Calu3 (cell line): ENCODE data around the gene NFKBIB. TPM values are rescaled to one million over a fixed set of nuclear protein-coding genes. Genes with fewer than 3 reads are reported as not detected.

Source experiments
- BruUV-seq: library from RNA; stranded (reverse); fragments of 400-500 nt; replicated peaks from 2 replicates; lab custom pipeline; 2021; lab: Mats Ljungman, UMichigan
- CTCF ChIA-PET: fragments of 300-600 bp; sonication (Branson Sonifier 250); formaldehyde crosslinking; loops from one replicate; lab custom pipeline; 2022; ENCODE audit warnings: antibody characterized with exemption; lab: Charles Lee
- DNase-seq: peaks from one replicate; pipeline ENCODE4 v3.0.0; 2022
- H3K27ac Mint-ChIP-seq: one replicate; pipeline ENCODE4 v1.8.0; 2022; ENCODE audit warnings: mixed read lengths; ENCODE audit not compliant: unreplicated experiment
- H3K27me3 Mint-ChIP-seq: one replicate; pipeline ENCODE4 v1.8.0; 2022; ENCODE audit warnings: mixed read lengths; ENCODE audit not compliant: unreplicated experiment
- H3K36me3 Mint-ChIP-seq: one replicate; pipeline ENCODE4 v1.8.0; 2022; ENCODE audit warnings: mild to moderate bottlenecking, moderate library complexity, mixed read lengths; ENCODE audit not compliant: insufficient read depth, unreplicated experiment
- H3K4me1 Mint-ChIP-seq: one replicate; pipeline ENCODE4 v1.8.0; 2022; ENCODE audit warnings: mild to moderate bottlenecking, low read depth, mixed read lengths; ENCODE audit not compliant: unreplicated experiment
- H3K4me3 Mint-ChIP-seq: one replicate; pipeline ENCODE4 v1.8.0; 2022; ENCODE audit warnings: mild to moderate bottlenecking, low read depth, moderate library complexity, mixed read lengths; ENCODE audit not compliant: unreplicated experiment
- H3K9me3 Mint-ChIP-seq: one replicate; pipeline ENCODE4 v1.8.0; 2022; ENCODE audit warnings: low read depth, mixed read lengths; ENCODE audit not compliant: unreplicated experiment
- CTCF ChIP-seq: fragments of 200-600 bp; IDR thresholded peaks from one replicate; pipeline ENCODE4 v1.8.0; 2022; ENCODE audit warnings: antibody characterized with exemption; ENCODE audit not compliant: unreplicated experiment
- intact Hi-C: fragments of 100-400 bp; cut with micrococcal nuclease; formaldehyde crosslinking; loops from one replicate; pipeline ENCODE4 v1.10.0; 2022; ENCODE audit not compliant: unreplicated experiment
- total RNA-seq: library from RNA; stranded (reverse); gene quantifications from 2 replicates; pipeline ENCODE4 v1.2.3, GENCODE V29; 2022

NFKBIB gene
- total RNA-seq, 1 experiment from 2014 or later: 62.6 TPM

GRCh38 chr19:38901683-38902082 lies 1.9 kb downstream of the NFKBIB start:
- no TSS peak for BruUV-seq
- TF ChIP-seq CTCF: no peak
- peaks cover 3% of the 10 kb centered on the region for H3K9me3 Mint-ChIP-seq
- H3K27ac Mint-ChIP-seq: peak overlapping the region; percentile 81
- intact Hi-C loops: no loop called here
- H3K27me3 Mint-ChIP-seq: no peaks in the 10 kb centered on the region
- H3K36me3 Mint-ChIP-seq: peaks cover 60% of the 10 kb centered on the region
- H3K4me1 Mint-ChIP-seq: peaks cover 29% of the 10 kb centered on the region
- CTCF ChIA-PET: interaction anchor here (0.5 kb wide), 1 partner anchor 962 kb away, joined by 3 read pairs; no protein-coding TSS in a partner anchor
- no peak overlapping the region for H3K4me3 Mint-ChIP-seq
- DNase-seq: no peak

GRCh38 chr19:38904581-38905539 lies 5.1 kb downstream of the NFKBIB start:
- H3K4me3 Mint-ChIP-seq: no peak overlapping the region
- DNase-seq: no peak
- peaks cover 17% of the 10 kb centered on the region for H3K4me1 Mint-ChIP-seq
- peaks cover 72% of the 10 kb centered on the region for H3K36me3 Mint-ChIP-seq
- H3K9me3 Mint-ChIP-seq: peaks cover 9% of the 10 kb centered on the region
- intact Hi-C loops: no loop called here
- no peaks in the 10 kb centered on the region for H3K27me3 Mint-ChIP-seq
- no peak for TF ChIP-seq CTCF
- no TSS peak for BruUV-seq
- CTCF ChIA-PET: no interaction called here
- H3K27ac Mint-ChIP-seq: no peak overlapping the region

DNA sequence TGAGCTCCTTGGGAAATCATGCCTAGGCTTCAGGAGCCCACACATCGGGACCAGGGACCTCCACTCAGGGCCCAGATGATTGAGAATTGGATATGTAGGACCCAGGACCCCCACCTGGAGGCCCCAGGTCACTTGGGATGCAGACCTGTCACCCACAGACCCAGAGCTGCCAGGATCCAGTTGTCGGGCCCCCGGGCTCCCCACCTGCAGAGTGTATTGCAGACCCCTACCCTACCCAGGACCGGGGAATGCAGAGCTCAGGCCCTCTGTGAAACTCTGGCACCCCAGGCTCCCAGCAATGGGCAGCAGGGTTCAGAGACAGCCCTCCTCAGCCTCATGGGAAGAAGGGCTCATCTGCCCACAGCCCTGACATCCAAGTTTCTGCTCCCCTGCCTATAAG lies 5.9 kb downstream of the NFKBIB start:
- no peak overlapping the region for H3K27ac Mint-ChIP-seq
- H3K4me1 Mint-ChIP-seq: peaks cover 13% of the 10 kb centered on the region
- no TSS peak for BruUV-seq
- peaks cover 64% of the 10 kb centered on the region for H3K36me3 Mint-ChIP-seq
- no peak overlapping the region for H3K4me3 Mint-ChIP-seq
- no peak for TF ChIP-seq CTCF
- DNase-seq: no peak
- CTCF ChIA-PET: interaction anchor here (0.7 kb wide), 1 partner anchor 106 kb away, joined by 4 read pairs; no protein-coding TSS in a partner anchor
- peaks cover 9% of the 10 kb centered on the region for H3K9me3 Mint-ChIP-seq
- H3K27me3 Mint-ChIP-seq: no peaks in the 10 kb centered on the region
- intact Hi-C loops: no loop called here

DNA sequence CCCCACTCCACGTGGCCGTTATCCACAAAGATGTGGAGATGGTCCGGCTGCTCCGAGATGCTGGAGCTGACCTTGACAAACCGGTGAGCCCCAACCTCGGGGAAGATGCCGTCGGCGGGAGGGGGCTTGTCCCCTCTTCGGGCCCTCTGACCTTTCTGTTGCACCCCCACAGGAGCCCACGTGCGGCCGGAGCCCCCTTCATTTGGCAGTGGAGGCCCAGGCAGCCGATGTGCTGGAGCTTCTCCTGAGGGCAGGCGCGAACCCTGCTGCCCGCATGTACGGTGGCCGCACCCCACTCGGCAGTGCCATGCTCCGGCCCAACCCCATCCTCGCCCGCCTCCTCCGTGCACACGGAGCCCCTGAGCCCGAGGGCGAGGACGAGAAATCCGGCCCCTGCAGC lies 7.5 kb downstream of the NFKBIB start:
- CTCF ChIA-PET: interaction anchor here (0.6 kb wide), 1 partner anchor 221 kb away, joined by 6 read pairs; no protein-coding TSS in a partner anchor
- DNase-seq: no peak
- intact Hi-C loops: no loop called here
- Mint-ChIP-seq H3K36me3 (peaks cover 50% of the 10 kb centered on the region), H3K4me3 (no peak overlapping the region), H3K27ac (peak overlapping the region; percentile 7), H3K27me3 (no peaks in the 10 kb centered on the region), H3K9me3 (peaks cover 9% of the 10 kb centered on the region), H3K4me1 (peaks cover 7% of the 10 kb centered on the region)
- no peak for TF ChIP-seq CTCF
- BruUV-seq: no TSS peak
